Hepatic stellate cell (primary cell): ENCODE measurements around the gene RANBP17.

Experiments
- DNase-seq: peaks from one replicate; pipeline ENCODE4 v3.0.0; 2011; ENCODE audit warnings: low spot score

RANBP17 gene

GRCh38 chr5:171317230-171317629, 455.4 kb downstream of the RANBP17 start:
- no peak for DNase-seq

GRCh38 chr5:171318026-171318425, 456.2 kb downstream of the RANBP17 start:
- DNase-seq, result no peak

GRCh38 chr5:171321447-171321846, 459.6 kb downstream of the RANBP17 start:
- DNase-seq, result no peak

- no peak for DNase-seq
Observed at GRCh38 chr5:171322527-171322926, 460.7 kb downstream of the RANBP17 start.

GRCh38 chr5:171323007-171323406, 461.2 kb downstream of the RANBP17 start:
- DNase-seq, result no peak

GRCh38 chr5:171323806-171324632, 462.2 kb downstream of the RANBP17 start:
- DNase-seq, result no peak

- DNase-seq, result no peak
Observed at GRCh38 chr5:171330021-171330420, 468.2 kb downstream of the RANBP17 start.

GRCh38 chr5:171335616-171336015, 473.8 kb downstream of the RANBP17 start:
- no peak for DNase-seq

- no peak for DNase-seq
Observed at GRCh38 chr5:171336521-171337209, 474.8 kb downstream of the RANBP17 start.

- no peak for DNase-seq
Observed at GRCh38 chr5:171337210-171337569, 475.4 kb downstream of the RANBP17 start.

- no peak for DNase-seq
Observed at GRCh38 chr5:171340042-171340441, 478.2 kb downstream of the RANBP17 start.

- no peak for DNase-seq
Observed at GRCh38 chr5:171340491-171340890, 478.7 kb downstream of the RANBP17 start.

GRCh38 chr5:171342362-171343111, 480.7 kb downstream of the RANBP17 start:
- DNase-seq, result peak; percentile 45

GRCh38 chr5:171344936-171345608, 483.3 kb downstream of the RANBP17 start:
- DNase-seq, result no peak
